HG03139 (cell line): ENCODE measurements around the gene FAM50B.

ENCODE experiments used
- ATAC-seq: cut with Tn5 transposase; IDR thresholded peaks from one replicate; pipeline ENCODE4 v1.9.1; 2021; ENCODE audit not compliant: unreplicated experiment

FAM50B gene

GRCh38 chr6:3871515-3871914, 22.3 kb downstream of the FAM50B start:
- no peak for ATAC-seq

- no peak for ATAC-seq
Measured at GRCh38 chr6:3871939-3872338, 22.8 kb downstream of the FAM50B start.

DNA sequence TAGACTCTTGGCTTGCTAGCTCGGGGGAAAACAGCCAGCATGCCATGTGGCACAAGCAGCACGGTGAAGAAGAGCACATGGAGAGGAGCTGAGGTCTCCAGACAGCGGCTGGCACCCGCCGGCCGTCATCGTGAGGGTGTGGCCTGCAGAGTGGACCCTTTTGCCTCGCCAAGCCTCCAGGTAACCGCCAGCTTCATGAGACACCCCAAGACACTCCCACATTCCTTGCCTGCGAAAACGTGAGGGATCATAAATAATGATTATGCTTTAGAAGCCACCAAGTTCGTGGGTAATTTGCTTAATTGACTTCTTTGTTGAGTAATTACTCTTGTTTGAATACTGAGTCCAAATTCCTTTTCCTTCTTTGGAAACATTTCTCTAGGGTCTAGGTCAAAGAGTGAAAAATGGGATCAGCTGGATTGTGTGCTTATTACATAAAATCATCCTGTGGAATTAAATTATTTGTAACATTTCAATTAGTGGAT, 23.2 kb downstream of the FAM50B start:
- ATAC-seq, result no peak

DNA sequence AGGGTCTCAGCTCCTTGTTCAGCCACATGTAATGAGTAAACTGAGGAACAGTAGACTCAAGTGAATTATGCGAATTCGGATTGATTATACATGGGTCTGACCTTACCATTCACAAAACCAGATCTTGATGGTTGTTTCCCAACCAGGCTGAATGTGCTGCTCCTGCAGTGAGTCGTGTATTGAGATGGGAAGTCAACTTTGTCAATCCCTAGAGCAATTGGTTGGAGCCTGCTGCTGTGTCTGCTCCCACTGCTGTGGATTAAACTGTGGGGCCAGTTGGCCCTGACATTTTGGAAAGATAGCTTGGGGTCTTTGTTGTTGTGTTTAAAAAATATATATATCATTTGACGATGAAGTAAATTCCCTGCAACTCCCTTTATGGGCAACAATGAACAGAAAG, 23.9 kb downstream of the FAM50B start:
- ATAC-seq, result no peak

DNA sequence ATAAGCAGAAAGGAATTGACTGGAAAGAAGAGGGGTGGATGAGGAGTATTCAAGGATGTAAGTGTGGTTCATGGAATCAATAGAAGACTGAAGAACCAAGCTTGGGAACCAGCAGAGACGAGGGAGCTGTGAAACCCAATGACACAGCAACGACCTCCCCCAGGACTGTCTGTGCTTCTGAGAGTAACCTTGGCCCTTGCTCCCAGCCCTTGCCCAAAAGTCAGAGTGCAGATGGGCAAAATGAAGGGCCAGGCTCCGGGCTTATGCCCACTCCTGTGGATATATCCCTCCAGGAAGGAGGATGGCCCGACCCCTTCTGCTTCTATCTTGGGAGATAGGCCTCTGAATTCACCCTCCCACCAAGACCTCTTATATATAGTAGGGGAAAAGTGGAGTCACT, 24.9 kb downstream of the FAM50B start:
- no peak for ATAC-seq

GRCh38 chr6:3875486-3875885, 26.3 kb downstream of the FAM50B start:
- no peak for ATAC-seq

DNA sequence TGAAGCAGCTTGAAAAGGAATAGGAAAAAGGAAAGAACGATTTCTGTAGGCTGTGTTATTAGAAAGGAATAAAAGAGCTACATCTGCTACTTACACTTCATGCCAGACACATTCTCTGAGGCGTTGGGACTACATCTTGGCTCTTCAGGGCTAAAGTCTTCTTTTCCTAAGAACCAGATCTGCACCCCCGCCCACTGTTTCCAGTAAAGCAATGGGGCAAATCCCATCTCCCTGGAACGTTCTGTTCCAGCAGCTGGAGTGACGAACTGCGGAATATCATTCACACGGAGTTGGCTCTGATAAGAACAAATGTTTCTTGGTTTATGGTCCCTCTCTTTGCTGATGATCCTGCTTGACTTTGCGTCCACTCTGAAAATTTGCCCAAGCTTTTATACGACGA, 26.9 kb downstream of the FAM50B start:
- ATAC-seq, result no peak

DNA sequence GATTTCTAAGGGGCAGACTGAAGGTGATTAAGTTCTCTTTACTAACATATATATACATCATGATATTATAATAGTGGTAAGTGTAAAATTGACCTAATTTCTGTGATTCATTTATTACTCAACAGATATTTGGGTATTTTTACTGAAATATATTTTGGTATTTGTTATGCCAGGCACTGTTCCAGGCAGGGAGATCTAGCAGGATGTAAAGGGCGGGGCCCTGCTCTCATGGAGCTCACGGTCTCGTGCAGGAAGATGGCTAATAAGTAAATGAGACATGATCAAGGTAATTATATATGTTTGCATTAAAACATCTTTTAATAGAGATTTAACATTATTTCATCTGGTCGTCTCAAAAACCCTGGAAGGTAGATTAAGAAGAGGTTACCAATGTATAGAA, 27.7 kb downstream of the FAM50B start:
- no peak for ATAC-seq

GRCh38 chr6:3878048-3878666, 29.0 kb downstream of the FAM50B start:
- no peak for ATAC-seq

- ATAC-seq, result no peak
Measured at GRCh38 chr6:3879194-3879952, 30.2 kb downstream of the FAM50B start.

GRCh38 chr6:3881711-3882421, 32.7 kb downstream of the FAM50B start:
- no peak for ATAC-seq

DNA sequence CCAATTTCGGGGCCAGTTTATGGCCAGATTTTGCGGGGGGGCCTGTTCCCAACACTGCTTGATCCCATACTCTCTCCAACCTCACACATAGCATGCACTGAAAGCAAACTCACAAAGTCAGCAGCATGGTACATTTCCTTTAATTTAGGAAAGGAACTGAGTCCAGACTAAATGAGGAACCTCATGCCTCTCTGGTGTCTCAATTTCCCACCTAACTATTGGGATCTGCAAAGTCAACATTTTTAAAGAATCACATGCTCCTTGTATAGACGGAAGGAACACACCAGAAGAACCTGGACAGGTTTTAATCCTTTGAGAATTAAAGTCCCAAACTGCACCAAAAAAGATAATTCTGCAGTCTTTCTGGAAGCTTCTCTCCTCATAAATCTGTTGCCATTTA, 33.3 kb downstream of the FAM50B start:
- no peak for ATAC-seq

DNA sequence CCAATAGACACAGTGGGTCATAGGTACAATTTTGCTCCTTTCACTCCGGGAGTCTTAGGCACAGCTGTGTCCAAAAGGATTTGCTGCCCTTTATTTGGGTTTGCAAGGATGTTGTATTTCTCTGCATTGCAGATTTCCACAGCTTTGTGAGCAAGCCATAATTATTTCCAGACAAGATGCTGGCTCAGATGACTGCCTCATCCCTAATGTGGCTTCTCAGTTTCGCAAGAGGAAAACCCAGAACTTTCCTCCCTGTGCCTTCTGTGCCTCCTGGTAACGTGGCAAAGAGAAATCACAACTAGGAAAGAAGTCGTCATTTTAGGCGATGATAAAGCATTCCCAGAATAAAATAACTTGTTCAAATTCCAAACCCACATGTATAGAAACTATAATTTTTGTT, 33.7 kb downstream of the FAM50B start:
- ATAC-seq, result no peak

DNA sequence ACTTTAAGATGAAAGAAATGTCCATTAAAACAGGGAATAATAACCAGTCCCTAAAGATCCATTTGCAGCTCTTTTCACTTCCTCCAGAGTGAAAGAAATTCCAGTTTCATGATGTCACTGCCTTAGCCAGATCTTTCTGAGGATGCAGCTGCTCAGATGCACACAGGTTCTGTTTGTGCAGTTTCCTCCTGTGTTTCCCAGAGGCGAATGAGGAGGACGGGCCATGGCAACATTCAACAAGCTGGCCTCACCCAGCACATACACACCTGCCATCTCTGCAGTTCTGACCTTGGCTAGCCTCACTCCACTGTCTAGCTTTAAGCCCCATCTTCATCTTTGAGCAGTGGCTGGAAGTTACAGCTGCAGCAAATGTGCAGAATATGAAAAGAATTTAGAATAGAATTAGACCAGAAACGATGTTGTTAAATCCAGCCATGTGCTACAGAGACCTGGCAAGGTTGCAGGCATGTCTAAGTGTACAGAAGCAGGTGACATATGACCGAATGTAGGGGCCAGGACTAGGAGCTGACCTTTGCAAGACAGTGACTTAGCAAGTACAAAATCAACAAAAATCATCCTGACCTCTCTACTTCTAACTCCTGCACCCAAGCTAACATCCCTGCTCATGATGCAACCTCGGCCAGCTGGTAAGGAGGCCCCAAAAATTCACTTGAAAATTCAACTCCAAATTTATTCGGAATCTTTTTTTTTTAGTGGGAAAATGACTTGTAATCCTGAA, 35.0 kb downstream of the FAM50B start:
- no peak for ATAC-seq

- no peak for ATAC-seq
Measured at GRCh38 chr6:3885262-3886036, 36.3 kb downstream of the FAM50B start.

DNA sequence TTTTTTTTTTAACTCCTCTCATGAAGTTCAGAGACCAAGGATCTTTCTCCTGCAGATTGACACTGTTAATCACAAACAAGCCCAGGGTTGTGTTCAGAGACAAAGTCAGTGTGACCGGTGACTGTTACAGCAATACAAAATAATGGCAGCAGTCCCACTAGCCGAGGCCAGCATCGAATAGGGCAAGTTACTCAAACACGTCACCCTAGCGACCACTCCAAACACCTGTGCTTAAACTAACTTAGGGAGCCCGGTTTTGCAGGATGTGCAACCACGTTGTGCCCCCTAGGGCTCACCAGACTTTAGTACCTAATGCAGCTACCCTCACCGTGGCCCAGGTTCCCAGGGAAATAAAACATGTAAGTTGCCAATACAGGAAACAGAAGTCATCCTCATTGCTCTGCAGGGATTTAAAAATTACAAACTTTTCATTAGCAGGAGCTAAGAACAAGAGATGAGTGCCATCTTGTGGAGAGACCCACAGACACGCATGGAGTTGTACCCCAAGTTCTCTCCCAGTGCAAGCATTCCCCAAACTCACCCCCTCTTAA, 38.1 kb downstream of the FAM50B start:
- no peak for ATAC-seq

- ATAC-seq, result no peak
Measured at GRCh38 chr6:3888153-3888957, 39.2 kb downstream of the FAM50B start.

GRCh38 chr6:3890047-3890446, 40.9 kb downstream of the FAM50B start:
- no peak for ATAC-seq

- no peak for ATAC-seq
Measured at GRCh38 chr6:3891883-3892282, 42.7 kb downstream of the FAM50B start.
